Measurements from ENCODE around the gene KRT72. TPM values are rescaled to one million over a fixed set of nuclear protein-coding genes. Genes with fewer than 3 reads are reported as not detected.
A peak's percentile ranks its signal among the peaks of the same experiment; 100 is the strongest.

Gene KRT72
- total RNA-seq, 2 experiments from 2014 or later = not detected

DNA sequence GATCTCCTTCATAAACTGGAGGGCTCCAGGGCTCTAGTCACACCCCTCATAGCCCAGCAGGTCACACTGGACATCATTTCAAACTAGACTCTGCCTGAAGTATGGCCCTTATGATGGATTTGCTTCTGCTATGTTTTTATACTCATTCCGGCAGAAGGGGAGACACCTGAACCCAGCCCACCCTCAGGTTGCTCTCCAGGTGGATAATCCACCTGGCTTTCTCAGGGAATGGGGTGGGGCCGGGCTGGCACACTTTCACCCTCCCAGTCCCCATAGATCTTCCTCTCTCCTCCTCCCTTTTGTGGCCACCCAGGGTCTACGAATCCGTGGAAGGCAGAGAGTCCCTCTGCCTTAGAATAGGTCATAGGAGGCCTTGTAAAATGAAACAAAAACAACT, 26.8 kb upstream of the KRT72 start:
- no peak overlapping the region for H3K4me3 Mint-ChIP-seq
- no peaks in the 10 kb centered on the region for H3K9me3 Mint-ChIP-seq
- peaks cover 13% of the 10 kb centered on the region for H3K4me1 Mint-ChIP-seq
- POLR2A ChIA-PET = no interaction called here
- DNase-seq = peak; percentile 2
- peaks cover 29% of the 10 kb centered on the region for H3K27me3 Mint-ChIP-seq
- H3K27ac Mint-ChIP-seq = no peak overlapping the region
- no peaks in the 10 kb centered on the region for H3K36me3 Mint-ChIP-seq (ENCODE audit: low read depth)
- CTCF ChIA-PET = no interaction called here

DNA sequence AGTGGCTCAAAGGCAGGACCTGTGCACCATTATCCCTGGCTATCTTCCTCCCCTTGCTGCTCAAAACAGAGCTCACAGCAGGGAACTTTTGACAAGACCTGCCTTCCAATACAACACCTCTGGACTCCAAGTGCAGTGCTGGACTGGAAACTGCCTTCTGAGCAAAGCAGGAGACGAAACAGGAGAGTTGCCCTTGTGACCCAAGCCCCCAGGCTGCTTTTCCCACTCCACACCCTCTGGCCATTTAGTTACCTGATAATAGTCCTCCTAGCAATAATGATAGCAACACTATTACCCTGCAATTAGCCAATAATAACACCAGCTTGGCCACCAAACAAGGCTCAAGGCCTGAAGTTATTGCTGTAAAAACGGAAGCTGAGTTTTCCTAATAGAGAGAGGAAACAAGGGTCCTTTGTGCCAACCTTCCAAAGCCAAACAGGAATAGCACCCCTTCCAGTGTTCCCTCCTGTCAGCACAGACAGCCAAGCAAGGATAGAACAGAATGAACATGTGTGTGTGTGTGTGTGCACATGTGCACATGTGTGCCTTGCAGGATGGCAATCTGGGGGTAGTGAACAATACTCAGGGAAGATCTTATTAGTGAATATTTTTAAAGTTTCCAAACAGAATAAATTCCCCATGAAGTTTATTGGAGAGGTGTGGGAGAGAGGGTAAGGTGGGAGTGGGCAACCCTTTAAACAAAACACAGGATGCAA, 26.3 kb upstream of the KRT72 start:
- Mint-ChIP-seq H3K36me3 (ENCODE audit: low read depth) (no peaks in the 10 kb centered on the region), H3K9me3 (no peaks in the 10 kb centered on the region), H3K4me3 (no peak overlapping the region), H3K27me3 (peaks cover 35% of the 10 kb centered on the region), H3K27ac (no peak overlapping the region), H3K4me1 (peaks cover 7% of the 10 kb centered on the region)
- ChIA-PET POLR2A (no interaction called here), CTCF (no interaction called here)
- peak; percentile 6 for DNase-seq

DNA sequence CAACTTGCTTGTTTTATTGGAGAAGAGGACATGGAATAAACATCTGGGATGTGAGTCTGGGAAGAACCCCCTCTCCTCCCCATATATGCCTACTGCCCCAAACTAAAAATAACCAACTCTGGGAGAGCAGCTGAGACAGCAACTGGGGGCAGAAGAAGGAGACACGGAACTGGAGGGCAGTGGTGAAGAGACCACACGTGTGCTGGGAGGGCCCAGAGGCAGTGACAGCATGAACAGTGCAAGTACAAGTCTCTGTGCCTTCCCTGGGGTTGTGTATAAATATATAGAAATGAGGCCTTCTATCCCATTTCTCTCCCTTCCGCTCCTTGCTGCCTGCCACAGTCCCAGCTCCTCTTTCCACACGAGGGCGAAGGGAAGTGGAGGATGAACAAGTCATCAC, 21.1 kb upstream of the KRT72 start:
- ChIA-PET CTCF (no interaction called here), POLR2A (no interaction called here)
- no peak for DNase-seq
- Mint-ChIP-seq H3K9me3 (no peaks in the 10 kb centered on the region), H3K4me1 (no peaks in the 10 kb centered on the region), H3K4me3 (no peak overlapping the region), H3K27me3 (peaks cover 36% of the 10 kb centered on the region), H3K27ac (no peak overlapping the region), H3K36me3 (ENCODE audit: low read depth) (no peaks in the 10 kb centered on the region)

DNA sequence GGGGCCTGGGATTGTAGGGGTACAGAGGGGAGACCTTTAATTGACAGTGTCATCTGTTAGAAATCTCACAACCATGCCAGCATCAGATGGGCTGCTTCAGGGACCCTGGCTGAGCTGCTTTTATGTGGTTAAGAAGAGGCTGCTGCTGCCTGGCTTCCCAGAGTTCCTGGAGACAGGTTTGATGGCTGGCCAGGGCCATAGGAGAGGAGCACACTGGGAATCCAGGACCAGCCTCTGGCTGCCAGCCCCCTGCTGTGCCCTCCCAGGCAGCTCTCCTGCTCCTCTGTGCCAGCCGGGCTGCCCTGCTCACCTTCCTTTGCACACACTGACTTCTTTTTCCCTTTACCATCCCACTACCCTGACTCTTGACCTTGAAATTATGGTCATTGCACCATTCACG, 17.6 kb upstream of the KRT72 start:
- Mint-ChIP-seq H3K4me1 (peaks cover 10% of the 10 kb centered on the region), H3K9me3 (no peaks in the 10 kb centered on the region), H3K4me3 (no peak overlapping the region), H3K27me3 (peaks cover 17% of the 10 kb centered on the region), H3K36me3 (ENCODE audit: low read depth) (no peaks in the 10 kb centered on the region), H3K27ac (no peak overlapping the region)
- ChIA-PET POLR2A (no interaction called here), CTCF (interaction anchor here (1.4 kb wide), 1 partner anchor 252 kb away, joined by 3 read pairs; no protein-coding TSS in a partner anchor)
- DNase-seq = no peak

DNA sequence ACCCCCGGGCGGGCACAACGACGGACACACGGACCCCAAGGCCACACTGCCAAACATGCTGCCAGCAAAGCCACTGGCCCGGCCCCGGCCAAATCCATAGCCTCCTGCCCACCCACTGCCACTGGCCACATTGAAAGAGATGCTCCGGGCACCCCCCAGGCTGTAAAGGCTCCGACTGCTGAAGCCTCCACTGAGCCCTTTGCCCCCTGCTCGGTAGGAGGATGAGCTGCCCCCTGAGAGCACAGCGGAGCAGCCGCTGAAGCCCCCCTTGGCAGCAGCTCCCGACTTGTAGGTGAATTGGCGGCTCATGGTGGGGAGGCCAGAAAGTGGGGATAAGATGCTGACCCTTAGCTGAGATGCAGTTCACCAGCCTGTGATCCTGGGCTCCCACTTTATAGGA, 17.0 kb upstream of the KRT72 start, which contains the start of gene KRT73:
TSS of gene KRT73 (minus strand) at position 344 of the 400 bp plus-strand sequence. CDS start at position 309, 35 bp downstream.
- Mint-ChIP-seq H3K4me1 (peaks cover 10% of the 10 kb centered on the region), H3K27me3 (peaks cover 15% of the 10 kb centered on the region), H3K9me3 (no peaks in the 10 kb centered on the region), H3K4me3 (no peak within 1 kb of the TSS), H3K27ac (no peak within 1 kb of the TSS), H3K36me3 (ENCODE audit: low read depth) (no peaks in the 10 kb centered on the region)
- POLR2A ChIA-PET = no interaction called here
- CTCF ChIA-PET = interaction anchor here (1.4 kb wide), 1 partner anchor 252 kb away, joined by 3 read pairs; no protein-coding TSS in a partner anchor
- DNase-seq = peak; percentile 12

DNA sequence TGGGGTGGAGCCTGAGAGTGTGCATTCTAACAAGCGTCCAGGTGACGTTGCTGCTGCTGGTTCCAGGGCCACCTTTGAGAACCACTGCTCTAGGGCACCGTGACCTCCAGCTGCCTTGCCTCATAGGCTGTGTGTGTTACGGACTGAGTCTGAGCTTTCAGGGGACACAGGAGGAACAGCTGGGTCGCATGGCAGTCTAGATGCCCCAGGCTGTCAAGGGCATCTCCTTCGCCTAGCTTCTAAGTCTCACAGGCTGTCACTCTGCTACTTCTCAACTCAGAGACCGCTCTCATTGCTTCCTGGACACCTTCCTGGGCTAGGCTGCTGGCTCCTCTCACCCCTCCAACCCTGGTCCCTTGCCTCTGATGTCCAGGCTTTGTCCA, 16.1 kb upstream of the KRT72 start:
- no peak for DNase-seq
- no peaks in the 10 kb centered on the region for H3K9me3 Mint-ChIP-seq
- CTCF ChIA-PET = no interaction called here

DNA sequence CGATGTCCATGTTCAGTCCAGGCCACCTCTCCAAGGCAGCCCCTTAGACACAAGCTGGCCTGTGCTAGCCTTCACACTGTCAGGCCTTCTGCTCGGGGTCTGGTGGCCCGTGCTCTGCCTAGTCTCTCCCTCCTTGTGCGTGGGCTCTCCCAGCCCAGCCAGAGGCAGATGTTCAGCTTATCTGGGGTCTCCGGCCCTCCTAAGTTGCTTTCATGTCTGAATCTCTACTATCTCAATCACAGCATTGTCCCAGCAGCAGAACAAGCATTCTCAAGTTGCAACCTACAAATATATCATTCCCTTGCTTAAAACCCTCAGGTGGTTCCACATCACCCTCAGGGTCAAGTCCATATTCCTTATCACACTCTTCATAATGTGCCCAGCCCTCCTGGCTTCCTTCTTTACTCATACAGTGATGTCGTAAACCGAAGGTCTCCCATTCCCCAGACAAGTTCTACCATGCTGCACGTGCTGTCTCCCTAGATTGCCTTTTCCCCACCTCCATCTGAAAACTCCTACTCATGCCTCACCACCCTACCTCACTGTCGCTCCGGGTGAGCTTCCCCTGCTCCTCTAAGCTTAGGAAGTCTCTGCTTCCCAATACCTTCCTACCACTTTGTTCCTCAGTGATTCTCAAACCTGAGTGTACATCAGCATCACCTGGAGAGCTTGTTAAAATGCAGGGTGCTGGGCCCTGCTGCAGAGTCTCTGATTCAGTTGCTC, 15.6 kb upstream of the KRT72 start:
- no peak overlapping the region for H3K27ac Mint-ChIP-seq
- H3K9me3 Mint-ChIP-seq = no peaks in the 10 kb centered on the region
- H3K36me3 Mint-ChIP-seq (ENCODE audit: low read depth) = no peaks in the 10 kb centered on the region
- CTCF ChIA-PET = no interaction called here
- H3K27me3 Mint-ChIP-seq = peaks cover 8% of the 10 kb centered on the region
- no peak overlapping the region for H3K4me3 Mint-ChIP-seq
- peaks cover 10% of the 10 kb centered on the region for H3K4me1 Mint-ChIP-seq
- POLR2A ChIA-PET = no interaction called here
- no peak for DNase-seq

More for the DNA sequence above, 16.1 kb upstream of the KRT72 start:
- POLR2A ChIA-PET = no interaction called here
- peaks cover 10% of the 10 kb centered on the region for H3K4me1 Mint-ChIP-seq
- H3K27ac Mint-ChIP-seq = no peak overlapping the region
- H3K4me3 Mint-ChIP-seq = no peak overlapping the region
- no peaks in the 10 kb centered on the region for H3K36me3 Mint-ChIP-seq (ENCODE audit: low read depth)
- H3K27me3 Mint-ChIP-seq = peaks cover 8% of the 10 kb centered on the region

DNA sequence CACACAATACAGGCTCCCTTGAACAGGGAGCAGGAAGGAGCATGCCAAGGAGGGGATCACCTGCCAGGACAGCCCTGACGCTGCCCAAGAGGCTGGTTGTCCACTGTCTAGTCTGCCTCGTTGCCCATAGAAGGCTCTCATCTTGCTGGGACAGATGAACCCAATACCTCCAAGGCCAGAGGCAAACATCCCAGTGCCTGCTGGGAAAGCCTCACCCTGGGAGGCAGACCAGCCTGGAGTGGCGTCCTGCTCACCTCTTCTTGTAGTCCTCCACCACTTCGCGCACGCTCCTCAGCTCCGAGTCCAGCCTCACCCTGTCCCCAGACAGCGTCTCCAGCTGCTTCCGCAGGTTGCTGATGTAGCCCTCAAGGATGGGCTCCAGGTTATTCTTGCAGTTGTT, 14.6 kb upstream of the KRT72 start:
- Mint-ChIP-seq H3K27ac (no peak overlapping the region), H3K27me3 (peaks cover 9% of the 10 kb centered on the region), H3K36me3 (ENCODE audit: low read depth) (no peaks in the 10 kb centered on the region), H3K9me3 (no peaks in the 10 kb centered on the region), H3K4me3 (no peak overlapping the region), H3K4me1 (peaks cover 15% of the 10 kb centered on the region)
- POLR2A ChIA-PET = no interaction called here
- peak; percentile 11 for DNase-seq
- CTCF ChIA-PET = no interaction called here

DNA sequence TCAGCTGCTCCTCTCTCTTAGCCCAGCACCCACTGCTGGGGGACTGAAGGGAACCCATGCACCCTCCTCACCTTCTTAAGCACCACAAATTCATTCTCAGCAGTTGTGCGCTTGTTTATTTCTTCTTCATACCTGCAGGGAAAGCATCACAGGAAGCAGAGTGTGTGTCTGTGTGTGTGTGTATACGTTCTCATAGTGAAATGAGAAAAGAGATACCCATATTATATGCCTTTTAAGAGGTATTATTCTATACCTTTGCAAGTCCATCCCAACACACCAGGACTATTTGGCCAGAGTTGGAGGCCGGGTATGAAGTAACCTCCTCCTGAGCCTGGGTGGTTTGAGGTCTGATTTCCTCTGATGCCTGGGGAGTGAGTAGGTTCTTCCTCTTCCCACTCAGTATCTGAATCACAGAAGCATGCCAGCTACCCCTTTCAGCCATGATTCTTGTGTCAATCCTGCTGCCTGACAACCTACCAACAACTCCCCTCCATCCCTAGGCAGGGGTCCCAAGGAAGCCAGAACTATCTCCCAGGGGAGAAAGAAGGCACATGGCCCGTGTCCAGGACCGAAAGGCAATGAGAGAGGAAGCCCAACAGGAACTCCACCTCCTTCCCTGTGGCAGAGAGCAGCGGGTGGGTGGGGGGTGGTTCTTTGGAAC, 14.1 kb upstream of the KRT72 start:
- Mint-ChIP-seq H3K36me3 (ENCODE audit: low read depth) (no peaks in the 10 kb centered on the region), H3K9me3 (no peaks in the 10 kb centered on the region), H3K27me3 (peaks cover 5% of the 10 kb centered on the region), H3K27ac (no peak overlapping the region), H3K4me3 (no peak overlapping the region), H3K4me1 (peaks cover 20% of the 10 kb centered on the region)
- ChIA-PET CTCF (no interaction called here), POLR2A (interaction anchor here (1.3 kb wide), 1 partner anchor 64 kb away, joined by 4 read pairs; no protein-coding TSS in a partner anchor)
- DNase-seq = peak; percentile 11

DNA sequence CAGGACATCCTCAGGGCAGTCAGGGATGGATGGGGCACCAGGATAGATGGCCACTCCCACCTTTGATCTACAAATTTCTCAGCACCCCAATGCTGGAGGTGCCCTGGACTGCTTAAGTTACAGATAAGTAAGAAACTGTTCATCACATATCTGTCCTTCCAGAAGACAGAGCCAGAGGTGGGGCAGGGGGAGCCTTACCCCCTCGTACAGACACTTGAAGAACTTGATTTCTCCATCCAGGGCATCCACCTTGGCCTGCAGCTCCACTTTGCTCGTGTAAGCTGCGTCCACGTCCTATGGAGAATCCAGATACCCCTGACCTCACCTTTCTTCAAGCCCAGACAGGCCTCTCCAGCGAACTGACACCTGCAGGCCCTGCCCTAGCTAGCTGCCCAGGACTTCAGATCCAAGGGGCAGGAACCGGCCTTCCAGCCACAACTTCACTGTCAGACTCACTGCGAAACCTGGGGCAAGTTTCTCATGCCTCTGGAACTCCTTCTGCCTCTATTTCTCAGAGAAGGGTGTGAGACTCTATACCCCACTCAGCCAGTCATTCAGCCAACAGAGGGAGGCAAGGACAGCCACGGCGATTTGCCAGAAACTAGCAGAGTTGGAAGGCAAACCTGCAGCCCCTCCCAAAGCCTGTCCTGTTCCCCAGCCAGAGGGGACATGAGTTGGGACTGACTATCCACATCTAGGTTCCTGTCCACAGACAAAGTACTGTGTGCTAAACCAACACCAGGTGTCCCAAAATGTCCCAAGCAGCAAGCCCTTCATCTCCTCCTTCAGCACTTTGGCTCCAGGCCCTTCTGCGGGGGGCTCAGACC, 13.3 kb upstream of the KRT72 start:
- no peaks in the 10 kb centered on the region for H3K9me3 Mint-ChIP-seq
- POLR2A ChIA-PET = interaction anchor here (1.3 kb wide), 1 partner anchor 65 kb away, joined by 4 read pairs; no protein-coding TSS in a partner anchor

DNA sequence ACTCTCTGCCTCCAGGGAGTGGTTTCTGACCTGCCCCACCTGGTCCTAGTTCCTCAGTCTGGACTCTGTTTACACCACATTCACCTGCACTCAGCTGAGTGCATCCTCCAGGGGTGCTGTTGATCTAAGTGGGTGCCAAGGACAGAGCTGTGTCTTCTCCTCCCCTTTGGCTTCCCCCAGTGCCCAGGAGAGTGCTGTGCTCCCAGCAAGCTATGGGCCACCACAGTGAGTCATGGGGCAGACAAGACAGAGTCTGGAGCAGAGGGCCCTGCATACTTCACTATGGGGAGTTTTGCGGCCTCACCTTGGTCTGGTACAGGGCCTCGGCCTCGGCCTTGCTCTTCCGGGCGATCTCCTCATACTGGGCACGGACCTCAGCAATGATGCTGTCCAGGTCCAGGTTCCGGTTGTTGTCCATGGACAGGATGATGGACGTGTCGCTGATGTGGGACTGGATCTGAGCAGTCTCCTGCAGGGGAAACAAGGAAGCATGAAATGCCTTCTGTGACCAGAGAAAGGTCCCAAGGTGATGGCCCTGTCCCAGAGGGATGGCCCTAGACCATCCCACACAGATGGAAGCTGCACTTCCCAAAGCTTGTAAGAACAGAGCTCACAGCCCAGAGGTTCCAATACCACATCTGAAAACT, 12.2 kb upstream of the KRT72 start:
- Mint-ChIP-seq H3K9me3 (no peaks in the 10 kb centered on the region), H3K27me3 (peaks cover 12% of the 10 kb centered on the region), H3K4me3 (no peak overlapping the region), H3K4me1 (peaks cover 24% of the 10 kb centered on the region), H3K36me3 (ENCODE audit: low read depth) (no peaks in the 10 kb centered on the region), H3K27ac (no peak overlapping the region)
- POLR2A ChIA-PET = no interaction called here
- peak; percentile 9 for DNase-seq
- CTCF ChIA-PET = no interaction called here

More for the DNA sequence above, 13.3 kb upstream of the KRT72 start:
- Mint-ChIP-seq H3K36me3 (ENCODE audit: low read depth) (no peaks in the 10 kb centered on the region), H3K4me3 (no peak overlapping the region), H3K4me1 (peaks cover 24% of the 10 kb centered on the region), H3K27ac (no peak overlapping the region), H3K27me3 (peaks cover 5% of the 10 kb centered on the region)
- CTCF ChIA-PET = no interaction called here
- DNase-seq = peak; percentile 13
